DMS79 treated with DMSO at 0.1 percent for 48 hours (cell line): ENCODE results near the gene ARHGDIA.

Source experiments
- DNase-seq: peaks from one replicate; lab custom pipeline; 2025; lab: John Stamatoyannopoulos, UW

ARHGDIA gene

DNA sequence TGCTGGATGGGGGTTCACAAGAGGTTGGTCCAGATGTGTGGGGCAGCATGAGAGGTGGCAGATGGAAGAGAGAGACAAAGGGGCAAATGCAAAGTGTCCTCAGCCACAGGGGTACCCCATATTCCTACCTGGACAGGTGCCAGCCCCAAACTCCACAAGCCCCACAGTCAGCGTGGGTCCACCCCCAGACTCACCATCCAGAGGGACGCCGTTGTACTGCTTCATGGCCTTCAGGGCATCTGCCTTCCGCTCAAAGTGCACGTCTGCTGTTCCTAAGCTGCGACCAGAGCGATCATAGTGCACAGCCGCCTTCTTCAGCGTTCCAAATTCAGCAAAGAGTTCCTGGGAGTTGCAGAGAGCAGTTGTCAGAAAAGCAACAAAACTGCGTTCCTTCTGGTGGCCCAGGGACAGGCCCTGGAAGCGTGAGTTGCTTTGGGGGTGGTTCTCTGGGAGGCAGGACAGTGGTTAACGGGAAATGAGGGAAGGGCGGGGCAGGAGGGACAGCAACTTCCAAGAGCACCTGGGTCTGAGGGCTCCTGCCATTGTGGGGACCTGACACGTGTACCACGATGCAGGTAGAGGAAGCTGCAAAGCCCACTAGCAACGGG lies 18.0 kb upstream of the ARHGDIA start:
- DNase-seq, result no peak

DNA sequence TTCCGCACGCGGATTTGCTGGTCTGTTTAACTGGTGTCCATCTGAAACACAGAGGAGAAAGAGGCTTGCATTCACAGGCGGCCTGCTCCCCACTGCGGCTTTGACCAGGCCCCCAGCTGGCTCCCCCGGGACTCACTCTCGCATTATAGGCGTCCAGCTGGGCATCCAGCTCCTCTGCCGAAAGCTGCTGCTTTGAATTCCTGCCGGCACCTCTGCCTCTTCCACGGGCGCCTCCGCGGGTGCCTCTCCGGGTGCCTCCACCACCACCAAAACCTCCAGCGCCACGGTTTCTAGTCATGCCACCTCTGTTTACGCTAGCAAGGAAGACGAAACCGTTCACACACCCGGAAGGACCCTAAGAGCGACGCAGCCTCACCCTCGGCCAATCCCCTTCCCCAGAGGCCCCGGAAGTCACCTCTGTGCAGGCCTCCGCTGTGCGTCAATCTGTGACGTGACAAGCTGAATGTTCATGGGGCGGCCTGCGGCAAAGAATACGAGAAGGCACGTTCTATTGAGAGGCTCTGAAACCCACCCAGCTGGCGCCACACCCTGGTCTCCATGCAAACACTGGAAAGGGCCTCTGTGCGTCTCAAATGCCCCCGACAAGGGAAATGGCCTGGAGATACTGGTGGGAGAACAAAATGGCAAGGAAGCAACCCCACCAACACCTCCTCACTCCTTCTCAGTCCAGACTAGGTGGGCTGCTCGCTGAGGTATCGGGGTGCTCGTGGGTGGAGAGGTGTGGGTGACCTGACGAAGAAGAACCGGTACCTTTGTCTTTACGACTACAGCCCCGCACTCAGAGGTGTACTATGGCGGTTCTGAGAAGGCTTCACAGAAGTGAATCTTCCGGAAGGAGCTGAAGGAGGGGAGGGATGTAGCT lies 17.2 kb upstream of the ARHGDIA start:
- DNase-seq, result no peak

DNA sequence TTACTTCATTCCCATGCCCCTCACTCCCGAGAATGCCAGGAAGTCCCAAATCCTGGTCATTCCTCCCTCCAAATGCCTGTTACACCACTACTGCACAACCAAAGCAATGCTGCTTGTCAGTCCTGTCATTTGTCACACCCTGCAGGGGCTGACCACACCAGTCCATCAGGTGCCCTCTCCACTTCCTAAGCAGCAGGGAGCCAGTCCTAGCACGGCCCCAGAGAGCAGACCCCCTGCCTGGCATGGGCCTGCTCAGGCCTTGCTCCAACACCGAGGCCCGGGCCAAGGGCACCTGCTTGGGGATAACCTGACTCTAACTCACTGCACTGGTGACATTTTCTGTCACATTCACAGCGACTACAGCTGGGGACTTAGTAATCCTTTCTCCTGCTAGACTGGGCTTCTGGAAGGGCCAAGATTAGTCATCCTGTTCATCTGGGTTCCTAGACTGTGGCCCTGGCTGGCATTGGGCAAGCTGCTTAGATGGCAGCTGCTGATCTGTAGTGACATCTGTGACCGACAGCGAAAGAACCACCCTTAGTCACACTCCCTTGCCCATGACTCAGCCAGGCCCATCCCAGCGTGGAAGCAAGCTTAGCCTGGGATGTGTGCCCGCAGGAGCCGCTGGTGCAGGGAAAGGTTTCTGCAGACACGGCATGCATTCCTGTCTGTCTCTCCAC lies 14.9 kb upstream of the ARHGDIA start:
- no peak for DNase-seq

DNA sequence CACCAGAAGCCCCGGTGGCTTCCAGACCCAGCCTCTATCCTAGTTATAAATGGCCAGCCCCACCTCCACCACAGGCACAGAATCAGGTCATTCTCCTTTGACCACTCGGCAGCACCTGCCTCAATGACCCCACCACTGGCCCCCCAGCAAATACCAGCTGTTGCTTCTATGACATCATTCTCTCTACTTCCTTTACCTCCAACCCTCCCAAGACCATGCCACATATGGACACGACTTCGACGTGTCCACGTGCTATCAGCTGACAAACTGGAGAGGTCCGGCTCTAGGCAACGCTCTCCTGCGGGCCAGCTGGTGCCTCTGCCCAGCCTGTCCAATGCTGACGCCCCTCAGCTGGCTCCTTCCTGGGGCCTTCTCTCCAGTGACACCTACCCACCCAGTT lies 14.3 kb upstream of the ARHGDIA start:
- DNase-seq, result no peak

DNA sequence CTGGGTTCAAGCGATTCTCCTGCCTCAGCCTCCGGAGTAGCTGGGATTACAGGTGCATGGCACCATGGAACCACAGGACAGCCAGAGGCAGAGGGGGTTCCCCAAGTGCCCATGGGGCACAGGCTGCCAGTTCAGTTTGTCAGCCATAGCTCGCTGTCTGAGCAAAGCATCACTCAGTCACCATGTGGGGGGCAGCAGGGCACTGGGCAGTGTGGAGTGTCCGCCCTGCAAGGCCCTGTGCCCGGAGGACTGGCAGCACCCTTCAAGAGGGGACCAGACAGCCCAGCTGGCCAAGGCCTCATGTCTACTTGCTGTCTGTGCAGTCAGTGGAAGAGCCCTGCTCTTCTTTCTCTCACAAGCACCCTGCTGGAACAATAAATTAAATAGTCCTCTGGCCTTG lies 13.8 kb upstream of the ARHGDIA start:
- no peak for DNase-seq

DNA sequence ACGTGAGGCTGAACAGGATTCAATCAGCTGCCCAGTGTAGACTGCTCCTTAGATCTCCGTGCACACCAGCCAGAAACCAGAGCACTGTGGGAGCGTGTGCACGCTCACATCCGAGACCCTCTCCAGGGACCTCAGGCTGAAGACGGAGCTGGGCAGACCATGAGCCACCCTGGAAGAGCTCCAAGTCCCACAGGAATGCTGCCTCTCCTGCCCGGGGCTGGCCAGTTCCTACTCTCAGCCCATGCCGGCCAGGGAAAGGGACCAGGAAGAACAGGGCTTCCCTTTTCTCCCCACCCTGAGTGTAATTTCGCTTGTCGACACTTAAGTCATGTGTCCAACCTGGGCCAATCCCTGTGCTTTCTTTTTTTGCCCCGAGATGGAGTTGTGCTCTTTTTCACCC lies 13.4 kb upstream of the ARHGDIA start:
- DNase-seq, result no peak

DNA sequence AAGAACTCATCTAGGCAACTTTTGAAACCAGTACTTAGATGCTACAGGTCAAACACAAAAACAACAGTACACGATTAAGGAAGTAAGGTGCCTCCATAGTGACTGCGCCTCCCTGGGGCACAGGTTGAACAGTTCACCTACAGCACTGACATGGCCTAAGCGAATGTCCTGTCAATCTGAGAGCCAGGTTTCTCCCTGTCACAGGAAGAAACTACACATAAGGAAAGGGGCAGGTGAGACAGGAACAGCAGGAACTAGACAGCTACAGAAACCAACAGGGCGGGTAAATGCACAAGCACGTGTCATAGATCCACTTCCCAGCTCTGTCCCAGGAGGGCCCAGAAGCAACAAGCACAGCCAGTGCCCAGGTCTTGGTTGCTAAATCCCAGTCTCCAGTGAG lies 8.0 kb upstream of the ARHGDIA start:
- no peak for DNase-seq

DNA sequence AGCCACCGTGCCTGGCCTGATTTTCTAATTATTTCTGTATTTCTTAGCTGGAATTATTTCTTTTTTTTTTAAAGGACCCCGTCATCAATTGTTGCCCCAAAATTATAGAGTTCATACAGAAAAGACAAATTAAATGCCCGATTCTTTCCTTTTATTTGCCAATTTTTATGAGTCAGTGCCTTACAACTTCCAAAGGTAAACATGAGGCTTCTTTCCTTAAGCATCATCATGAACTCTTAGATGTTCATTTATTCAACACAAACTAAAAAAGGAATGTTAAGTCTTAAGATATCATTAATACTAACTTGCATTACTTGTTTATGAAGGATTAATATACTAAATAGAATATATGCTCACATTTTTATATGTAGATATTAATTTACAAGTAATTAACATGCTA lies 7.2 kb upstream of the ARHGDIA start:
- DNase-seq, result no peak

DNA sequence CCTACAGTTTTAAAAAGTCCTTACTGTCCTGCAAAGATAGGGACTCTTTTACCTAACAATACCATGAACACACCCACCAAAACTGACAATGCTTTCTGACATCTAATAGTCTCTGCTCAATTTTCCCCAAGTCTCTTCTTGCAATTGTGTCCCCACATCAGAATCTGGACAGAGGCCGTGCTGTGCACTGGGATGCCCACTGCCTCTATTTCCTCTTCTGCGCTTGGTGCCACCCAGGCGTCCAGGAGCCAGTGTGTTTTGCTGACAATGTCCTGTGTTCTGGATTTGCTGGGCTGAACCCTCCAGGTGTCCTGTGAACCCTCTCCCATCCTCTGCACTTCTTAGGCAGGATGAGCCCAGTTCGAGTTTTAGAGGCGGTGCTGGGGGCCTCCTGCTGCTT lies 6.4 kb upstream of the ARHGDIA start:
- no peak for DNase-seq

DNA sequence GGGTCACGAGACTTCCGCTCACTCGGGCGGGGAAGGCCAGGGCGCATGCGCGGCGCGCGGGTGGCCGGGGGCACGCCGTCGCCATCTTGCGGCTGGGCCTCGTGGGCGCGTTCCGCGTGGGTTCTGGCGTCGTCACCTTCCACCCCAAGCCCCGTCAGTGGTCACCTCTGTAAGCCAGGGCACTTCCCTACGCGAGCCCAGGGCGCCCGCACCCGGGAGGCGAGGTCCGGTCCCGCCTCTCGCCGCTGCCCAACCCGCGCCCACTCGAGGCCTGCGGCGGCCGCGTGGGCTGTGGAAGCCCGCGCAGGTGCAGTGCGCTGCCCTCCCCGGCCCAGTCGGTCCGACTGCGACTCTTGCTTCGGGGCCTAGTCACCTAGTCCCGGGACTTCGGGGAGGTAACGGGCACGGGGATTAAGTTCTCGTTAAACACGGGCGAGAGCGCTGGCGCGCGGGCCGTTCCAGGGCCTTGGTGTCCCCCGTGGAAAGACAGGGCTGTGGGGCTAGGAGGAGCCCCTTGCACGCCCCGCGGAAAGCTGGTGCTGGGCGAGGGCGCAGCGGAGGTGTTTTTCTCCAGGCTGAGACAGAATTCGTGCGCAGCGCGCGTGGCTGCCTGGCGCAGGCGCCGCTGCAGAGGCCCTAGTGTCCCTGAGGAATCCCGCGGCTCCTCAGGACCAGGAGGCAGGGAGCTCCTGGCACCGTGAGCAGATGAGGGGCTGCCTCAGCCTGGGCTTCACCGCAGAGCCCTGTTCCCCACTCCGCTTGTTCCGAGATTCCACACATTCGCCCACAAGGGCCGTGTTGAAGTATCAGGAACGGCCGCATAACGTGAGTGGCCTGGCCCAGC lies 472 bp upstream of the ARHGDIA start:
- peak; percentile 38 for DNase-seq

DNA sequence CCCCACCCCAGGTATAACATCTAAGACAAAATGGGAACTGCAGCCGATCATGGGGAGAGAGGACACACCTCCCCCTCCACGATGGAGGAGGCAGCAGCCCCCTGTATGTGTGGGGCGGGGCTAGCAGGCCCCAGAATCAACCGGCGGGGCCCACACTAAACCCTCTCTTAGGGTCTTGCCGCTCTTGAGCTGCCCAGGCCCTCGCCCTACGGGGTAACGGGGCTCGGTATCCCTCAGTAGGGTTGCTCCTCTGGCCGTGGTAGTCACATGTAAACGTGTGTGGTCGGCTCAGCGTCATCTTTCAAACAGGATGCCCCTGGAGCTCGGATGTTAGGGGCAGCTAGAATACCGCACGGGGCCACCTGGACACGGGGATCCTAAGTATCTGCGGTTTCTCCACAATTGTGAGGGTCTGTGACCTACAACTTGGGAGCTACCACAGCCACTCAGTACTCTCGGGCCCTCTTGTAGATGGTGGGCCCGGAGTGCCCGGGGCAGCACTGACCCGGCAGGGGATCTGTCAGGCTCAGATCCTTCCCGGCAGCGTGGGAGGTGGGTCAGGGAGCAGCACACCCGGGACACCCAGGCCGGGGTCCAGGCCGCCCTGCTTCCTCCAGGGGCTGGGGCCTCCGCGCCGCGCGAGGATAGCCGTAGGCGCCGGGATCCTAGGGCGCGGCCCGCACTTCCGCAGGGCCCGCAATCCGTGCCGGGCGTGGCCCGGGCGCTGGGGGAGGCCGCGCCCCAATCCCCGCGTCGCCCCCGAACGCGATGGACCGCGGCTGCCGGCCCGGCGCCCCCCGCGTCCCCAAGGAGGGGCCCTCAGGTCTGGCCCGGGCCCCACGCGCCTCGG lies 781 bp downstream of the ARHGDIA start:
- no peak for DNase-seq

DNA sequence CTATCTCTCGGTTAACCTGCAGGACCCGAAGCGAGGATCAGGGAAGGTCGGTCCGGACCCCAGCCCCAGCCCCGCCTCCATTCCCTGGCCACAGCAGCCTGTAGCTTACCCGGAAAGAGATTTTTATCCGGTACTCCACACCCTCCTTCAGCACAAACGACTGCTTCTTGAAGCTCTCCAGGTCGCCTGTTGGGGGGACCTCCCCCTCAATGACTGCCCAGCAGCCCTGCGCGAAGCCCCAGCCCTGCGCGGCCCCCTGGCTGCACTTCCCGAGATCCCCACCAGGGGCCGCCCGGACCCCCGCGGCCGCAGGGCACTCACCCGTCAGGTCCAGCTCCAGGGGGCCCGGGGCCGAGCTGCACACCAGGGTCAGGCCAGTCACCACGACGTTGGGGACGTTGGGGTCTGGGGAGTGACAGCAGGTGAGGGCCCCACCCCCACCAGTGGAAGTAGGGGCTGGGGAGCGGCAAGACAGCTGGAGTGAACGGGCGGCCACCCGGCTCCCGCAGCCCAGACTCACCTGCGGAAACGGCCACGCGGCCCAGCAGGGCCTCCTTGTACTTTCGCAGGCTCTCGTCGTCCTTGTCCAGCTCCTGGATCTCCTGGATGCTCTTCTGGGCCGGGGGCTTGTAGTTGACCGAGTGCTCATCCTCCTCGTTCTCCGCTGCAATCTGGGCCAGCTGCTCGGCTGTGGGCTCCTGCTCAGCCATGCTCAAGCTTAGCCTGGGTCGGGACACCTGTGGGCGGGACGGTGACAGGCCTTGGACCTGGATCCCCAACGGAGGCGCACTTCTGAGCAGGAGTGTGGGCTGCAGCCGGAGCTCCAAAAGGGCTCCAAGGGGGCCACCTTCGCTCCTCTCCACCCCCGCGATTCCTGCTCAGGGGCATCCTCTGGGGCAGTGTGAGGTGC lies 1.7 kb downstream of the ARHGDIA start:
- no peak for DNase-seq

DNA sequence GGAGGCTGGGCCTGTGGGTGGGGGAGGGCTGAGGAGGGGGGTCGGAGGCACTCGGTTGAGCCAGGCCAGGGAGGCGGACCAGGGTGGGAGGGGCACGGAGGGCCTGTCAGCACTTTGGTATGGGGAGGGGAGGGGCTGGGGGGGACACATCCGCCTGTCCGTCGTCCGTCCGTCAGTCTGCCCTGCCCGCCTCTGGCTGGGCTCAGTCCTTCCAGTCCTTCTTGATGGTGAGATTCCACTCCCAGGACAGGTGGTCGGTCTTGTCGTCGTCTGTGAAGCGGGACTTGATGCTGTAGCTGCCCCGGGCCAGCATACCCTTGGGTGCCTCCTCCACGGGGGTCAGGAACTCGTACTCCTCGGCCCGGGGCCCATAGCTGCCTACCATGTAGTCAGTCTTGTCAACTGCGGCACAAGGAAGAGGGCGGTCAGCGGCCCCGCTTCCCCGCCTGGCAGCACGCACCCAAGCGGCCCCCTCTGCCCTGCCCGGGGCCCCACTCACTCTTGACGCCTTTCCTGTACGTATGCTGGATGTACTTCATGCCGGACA lies 2.4 kb downstream of the ARHGDIA start:
- no peak for DNase-seq

DNA sequence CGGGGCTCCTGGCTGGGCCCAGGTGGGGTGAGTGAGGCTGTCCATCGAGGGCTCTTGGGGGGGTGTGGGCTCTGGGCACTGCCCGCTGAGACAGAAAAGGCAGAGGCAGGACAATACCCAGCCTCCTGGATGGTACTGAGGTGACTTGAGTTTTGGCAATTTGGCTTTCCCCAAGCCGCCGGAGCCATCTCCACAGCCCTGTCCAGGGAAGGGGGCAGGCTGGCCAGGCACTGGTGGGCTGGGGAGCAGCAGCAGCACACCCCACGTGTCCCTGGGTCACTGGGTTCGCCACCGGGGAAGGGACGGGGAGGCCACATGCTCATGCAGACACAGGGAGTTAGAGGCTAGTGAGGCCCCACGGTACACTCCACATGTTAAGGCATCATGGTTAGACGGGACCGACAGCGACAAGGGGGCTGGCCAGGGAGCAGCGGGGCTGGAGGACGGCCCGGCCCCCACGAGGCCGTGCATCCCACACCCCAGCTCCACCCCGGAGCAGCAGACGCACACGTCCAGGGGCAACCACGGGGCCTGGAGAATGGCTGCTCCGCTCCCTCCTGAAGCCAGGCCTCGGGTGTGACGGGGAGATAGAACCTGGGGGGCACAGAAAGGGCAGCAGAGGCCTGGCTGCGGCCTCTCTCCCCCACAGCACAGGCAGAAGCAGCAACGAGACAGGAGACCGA lies 3.0 kb downstream of the ARHGDIA start:
- no peak for DNase-seq

DNA sequence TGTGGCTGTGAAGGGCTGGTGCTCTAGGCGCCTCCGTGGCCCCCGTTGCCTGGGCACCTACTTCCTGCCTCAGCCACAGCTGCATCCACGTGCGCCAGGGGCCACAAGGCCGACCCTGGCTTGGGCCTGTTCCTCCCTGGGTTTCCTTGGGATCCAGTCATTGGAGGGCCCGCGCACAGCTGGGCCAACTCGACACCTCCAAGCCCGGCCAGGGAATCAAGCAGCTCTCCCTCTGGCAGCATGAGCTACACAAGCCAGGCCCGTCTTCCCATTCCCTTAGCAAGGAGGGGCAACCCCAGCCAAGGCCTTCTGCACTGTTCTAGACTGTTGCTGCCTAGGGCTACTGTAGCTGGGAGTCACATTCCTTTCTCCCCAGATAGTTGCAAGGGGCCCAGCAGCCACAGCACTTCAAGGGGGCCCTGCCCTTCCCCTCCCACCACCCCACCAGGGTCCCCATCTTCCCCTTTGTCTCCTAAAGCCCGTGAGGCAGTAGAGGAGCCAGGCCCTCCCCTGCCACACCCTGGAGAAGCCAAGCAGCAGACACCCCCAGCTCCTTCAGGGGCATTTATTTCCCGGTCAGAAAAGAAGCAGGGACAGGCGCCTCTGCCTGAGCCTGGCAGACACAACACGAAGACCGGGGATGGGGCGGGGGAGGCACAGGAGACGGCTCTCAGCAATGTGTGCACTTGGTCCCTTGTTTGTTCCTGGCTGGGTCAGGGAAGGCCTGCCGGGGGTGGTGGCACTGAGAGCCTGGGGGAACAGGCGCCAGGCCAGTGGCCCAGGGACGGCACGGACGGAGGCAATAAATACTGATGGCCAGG lies 3.8 kb downstream of the ARHGDIA start:
- DNase-seq, result no peak

DNA sequence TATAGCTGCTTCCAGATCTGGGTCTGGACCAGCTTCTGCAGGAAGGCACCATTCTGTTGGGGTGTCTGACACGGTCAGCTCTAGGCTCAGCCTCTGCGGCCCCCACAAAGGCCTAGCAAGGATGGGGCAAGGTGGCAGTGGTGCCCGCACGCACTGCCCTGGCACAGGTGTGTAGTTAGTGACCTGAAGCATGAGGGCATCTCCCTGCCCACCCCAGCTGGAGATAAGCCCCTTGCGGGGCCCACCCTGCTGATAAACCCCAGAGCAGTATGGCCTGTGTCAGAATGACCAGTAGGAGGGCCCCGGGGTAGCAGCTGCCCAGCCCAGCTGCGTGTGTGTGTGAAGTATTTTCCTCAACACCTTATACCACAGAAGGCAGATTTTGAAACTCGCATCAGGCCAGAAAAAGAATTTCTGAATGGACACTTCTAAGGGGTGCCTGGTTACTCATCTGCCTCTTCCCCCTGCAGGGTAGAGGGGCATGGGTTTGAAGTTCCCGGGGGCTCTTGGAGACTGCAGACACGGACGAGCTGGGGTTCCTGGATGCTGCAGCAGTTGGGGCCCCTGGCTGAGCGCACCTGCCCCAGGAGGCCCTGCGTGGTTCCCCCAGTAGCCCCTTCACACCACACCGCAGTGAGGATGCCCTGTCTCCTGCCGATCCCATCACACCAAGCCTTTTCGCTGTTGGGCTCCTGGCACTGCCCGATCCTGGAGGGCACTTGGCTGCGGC lies 4.5 kb downstream of the ARHGDIA start:
- DNase-seq, result no peak

DNA sequence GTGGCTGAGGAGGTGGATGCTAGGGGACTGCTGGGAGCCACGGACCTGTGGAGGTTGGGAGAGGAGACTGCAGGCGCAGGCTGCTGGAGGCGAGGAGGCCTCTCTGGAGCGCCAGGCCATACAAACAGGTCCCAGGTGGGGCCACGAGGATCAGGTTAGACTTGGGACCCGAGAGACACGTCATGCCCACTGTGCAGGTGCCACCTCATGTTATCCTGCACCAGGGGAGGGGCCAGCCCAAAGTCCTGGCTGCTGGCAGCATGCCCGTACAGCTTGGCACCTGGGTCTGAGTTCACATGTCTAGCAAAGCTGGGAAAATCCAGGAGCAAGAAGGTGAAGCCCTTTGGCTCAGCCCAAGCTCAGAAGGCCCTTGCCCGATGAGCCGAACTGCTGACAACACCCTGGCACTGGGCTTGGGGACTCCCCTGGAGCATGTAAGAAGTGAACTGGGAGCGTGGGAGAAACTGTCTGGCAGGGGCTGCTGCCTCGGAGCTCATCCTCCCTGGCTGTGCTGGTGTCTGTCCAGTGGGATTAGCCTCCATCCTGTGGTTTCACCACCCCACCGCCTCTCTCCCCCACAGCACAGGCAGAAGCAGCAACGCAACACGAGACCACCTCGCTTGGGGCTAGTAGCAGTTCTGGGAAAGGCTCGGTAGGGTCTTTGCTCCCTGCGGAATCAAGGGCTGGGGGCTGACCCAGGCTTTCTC lies 5.3 kb downstream of the ARHGDIA start:
- no peak for DNase-seq
